ENCODE data around the gene NMNAT2.

The NMNAT2 gene

DNA sequence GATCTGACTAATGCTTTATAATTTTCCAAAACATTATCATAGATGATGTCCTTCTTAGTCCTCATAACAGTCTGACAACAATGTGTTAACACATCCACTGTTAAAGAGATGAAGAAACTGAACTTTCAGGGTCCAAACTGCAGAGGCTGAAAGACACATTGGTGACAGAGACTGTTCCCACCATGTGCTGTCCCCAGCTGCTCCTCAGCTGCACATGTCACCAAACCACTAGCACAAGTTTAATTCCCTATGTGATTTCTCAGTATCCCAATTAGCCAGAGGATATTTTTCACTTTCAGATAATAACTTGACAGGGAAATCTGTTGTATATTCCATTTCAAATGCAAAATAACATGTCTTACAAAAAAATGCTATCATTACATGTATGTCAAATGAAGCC lies 207.5 kb downstream of the NMNAT2 start:
- DNase-seq (ENCODE audit: low spot score) = no peak

DNA sequence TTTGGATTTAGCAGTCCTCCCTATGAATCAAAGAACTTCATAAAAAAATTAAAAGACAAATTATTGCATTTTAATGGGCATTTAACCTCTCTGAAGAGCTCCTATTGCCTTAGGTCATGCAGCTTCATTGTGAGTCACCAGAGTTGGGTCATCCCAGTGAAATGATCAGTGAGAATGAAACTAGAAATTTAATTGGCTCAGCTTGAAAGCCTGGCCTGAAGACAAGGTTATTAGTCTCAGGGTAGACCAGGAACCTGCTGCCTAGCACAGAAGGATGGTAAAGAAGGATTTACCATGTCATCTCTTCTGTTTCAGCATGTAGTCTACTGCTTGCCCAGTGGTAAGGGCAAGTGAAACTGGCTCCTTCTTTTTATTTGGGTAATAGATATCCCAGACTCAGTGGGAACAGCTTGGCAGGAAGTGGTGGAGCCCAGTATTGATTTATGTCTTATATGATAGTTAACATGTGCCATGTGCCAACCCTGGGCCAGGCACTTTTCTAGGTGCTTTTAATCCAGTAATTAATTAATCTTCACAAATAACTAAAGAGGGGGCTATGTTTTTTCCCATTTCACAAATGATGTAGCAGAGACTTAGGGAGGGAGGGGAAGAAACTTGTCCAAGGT lies 208.5 kb downstream of the NMNAT2 start:
- DNase-seq (ENCODE audit: low spot score) = peak; percentile 66

DNA sequence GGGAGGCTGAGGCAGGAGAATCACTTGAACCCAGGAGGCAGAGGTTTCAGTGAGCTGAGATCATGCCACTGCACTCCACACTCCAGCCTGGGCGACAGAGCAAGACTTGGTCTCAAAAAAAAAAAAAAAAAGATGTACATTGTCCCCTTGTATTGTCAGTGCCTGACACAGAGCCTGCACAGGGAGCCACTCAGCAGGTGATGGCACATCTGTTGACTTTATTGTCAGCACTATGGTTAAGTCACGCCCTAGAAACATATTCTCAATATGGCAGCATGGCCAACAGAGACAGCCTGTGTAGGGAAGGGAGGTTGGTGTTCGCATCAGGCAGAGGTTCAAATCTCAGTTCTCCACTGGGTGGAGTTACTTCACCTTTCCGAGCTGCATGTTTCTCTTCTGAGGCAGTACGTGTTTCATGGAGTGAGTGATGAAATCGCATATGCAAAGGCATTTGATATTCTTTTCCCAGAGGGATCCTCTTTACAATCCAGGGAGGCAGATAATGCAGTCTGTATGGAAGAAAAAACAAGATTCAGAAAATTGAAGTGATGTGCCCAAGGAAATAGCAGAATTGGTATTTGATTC lies 211.6 kb downstream of the NMNAT2 start:
- no peak for DNase-seq (ENCODE audit: low spot score)

DNA sequence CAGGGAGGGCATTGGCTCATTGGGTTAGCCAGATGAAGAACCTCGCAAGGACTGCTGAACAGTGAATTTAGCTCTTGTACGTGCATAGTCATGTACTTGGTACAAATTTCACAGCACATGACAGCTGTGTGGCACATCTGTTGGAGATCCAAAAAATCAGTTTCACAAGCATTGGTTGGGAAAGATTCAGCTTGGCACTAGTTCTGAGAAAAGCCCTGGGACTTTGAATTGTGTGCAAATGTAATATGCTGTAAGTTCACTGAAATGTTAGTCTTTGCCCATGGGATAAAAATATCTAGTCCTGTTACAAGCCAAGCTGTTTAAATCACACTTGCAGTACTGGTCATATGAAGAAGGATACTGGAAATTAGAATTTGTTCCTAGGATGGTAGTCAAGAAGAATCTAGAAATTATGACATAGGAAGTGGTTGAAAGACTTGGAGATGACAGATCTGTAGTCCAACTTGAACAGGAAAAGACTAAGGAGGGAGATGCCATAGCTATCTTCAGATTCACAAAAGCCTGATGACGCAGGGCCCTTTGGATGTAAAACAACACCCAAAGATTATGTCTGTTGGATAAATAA lies 212.9 kb downstream of the NMNAT2 start:
- DNase-seq (ENCODE audit: low spot score) = no peak

DNA sequence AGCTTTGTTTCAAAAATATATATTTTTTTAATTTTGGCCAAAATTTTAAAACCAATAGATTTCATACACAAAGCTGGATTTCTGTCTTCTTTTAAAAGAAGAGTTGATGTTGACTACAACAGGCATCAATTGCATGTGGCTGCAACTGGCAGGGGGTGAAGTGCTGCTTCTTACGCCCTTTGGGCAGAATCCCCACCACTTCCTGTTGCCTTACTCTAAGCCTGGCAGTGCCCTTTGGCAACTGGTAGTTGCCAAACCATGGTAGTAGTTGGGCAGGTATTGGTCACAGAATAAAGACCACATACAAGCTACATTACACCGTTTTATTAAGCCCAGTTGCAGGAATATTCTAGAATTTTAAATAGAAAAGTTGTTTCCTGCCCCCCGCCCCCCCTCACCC lies 215.1 kb downstream of the NMNAT2 start:
- no peak for DNase-seq (ENCODE audit: low spot score)

DNA sequence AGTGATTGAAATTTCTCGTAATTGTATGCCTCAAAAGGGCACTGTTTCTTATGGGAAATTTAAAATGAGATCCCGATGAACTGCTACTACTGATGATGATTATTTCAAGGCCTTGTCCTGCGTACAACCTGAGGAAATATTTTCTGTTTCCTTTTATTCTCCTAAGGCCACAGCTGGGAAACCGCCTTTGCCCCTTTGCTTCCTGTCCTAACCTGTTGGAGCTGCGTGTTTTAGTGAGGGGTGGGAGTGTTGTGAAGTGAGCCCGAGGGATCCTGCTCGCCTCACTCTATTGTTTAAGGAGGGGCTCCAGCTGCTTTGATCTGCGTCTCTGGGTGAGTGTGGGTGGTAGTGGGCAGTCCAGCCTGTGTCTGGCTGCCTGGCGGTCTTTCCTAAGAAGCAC lies 217.7 kb downstream of the NMNAT2 start:
- no peak for DNase-seq (ENCODE audit: low spot score)

DNA sequence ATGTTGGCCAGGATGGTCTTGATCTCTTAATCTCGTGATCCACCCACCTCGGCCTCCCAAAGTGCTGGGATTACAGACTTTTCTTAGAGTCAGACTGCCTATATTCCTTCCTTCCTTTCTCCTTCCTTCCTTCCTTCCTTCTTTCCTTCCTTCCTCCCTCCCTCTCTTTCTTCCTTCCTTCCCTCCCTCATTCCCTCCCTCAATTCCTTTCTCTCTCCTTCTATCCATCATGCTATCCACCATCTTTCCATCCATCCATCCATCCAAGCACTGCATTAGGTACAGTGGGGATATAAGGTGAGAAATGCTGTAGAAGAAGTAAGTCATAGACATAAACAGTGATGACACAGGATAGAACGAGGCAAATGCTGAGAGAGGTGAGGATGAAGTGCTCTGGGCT lies 218.9 kb downstream of the NMNAT2 start:
- no peak for DNase-seq (ENCODE audit: low spot score)

DNA sequence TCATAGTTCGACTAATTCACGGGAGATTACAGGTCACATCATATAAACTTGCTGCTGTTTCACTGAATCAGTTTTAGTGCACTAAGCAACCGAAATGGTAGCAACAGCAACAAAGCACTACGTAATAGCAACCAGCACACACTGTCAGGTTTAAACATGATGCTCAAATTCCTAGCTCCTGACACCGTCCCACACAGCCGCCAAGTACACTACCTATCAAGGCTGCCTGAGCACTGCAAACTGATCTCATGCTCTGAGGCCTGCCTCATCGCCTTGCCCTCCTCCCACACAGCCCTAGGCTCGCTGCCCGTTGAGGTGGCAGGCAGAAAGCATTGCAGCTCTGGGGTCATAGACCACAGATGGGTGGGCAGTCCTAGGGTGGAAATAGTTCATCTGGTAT lies 219.7 kb downstream of the NMNAT2 start:
- DNase-seq (ENCODE audit: low spot score) = no peak
